Lung (tissue), 12 donors: ENCODE results near the gene INSM2. TPM values are rescaled to one million over a fixed set of nuclear protein-coding genes. Genes with fewer than 3 reads are reported as not detected.

ENCODE experiments used
- ATAC-seq: fragments of 200-7000 bp; cut with Tn5 transposase; one replicate; pipeline ENCODE4 v1.9.1; 2020; ENCODE audit warnings: moderate number of reproducible peaks; ENCODE audit not compliant: insufficient read depth, low FRiP score
- DNase-seq, 3 donors: peaks; one replicate each; pipeline ENCODE4 v3.0.0-alpha.2; 2013 to 2017
- H3K27ac ChIP-seq, 2 donors: one replicate each; pipeline ENCODE4 v1.5.1; 2013; ENCODE audit warnings: mild to moderate bottlenecking in 2 of 2, moderate library complexity in 2 of 2, control low read depth in 1 of 2, inconsistent platforms in 1 of 2, low read depth in 1 of 2, low read length in 1 of 2
- H3K27me3 ChIP-seq, 3 donors: one replicate each; pipeline ENCODE4 v1.5.1; 2013; ENCODE audit warnings: low read length in 2 of 3; ENCODE audit not compliant: control insufficient read depth in 3 of 3, insufficient read depth in 3 of 3
- H3K36me3 ChIP-seq, 4 donors: one replicate each; pipeline ENCODE4 v1.5.1; 2013; ENCODE audit warnings: low read length in 4 of 4, mild to moderate bottlenecking in 1 of 4, moderate library complexity in 1 of 4; ENCODE audit not compliant: control insufficient read depth in 4 of 4, insufficient read depth in 4 of 4
- H3K4me1 ChIP-seq, 5 donors: one replicate each; pipeline ENCODE4 v1.5.1; 2013; ENCODE audit warnings: low read length in 5 of 5, mild to moderate bottlenecking in 2 of 5, moderate library complexity in 1 of 5; ENCODE audit not compliant: control insufficient read depth in 5 of 5, insufficient read depth in 5 of 5
- H3K4me3 ChIP-seq: one replicate; pipeline ENCODE4 v1.5.1; 2013; ENCODE audit warnings: mild to moderate bottlenecking, control low read depth, moderate library complexity
- H3K9ac ChIP-seq, 2 donors: one replicate each; pipeline ENCODE4 v1.5.1; 2013; ENCODE audit warnings: low read length in 2 of 2, control low read depth in 1 of 2; ENCODE audit not compliant: insufficient read depth in 1 of 2
- H3K9me3 ChIP-seq, 4 donors: one replicate each; pipeline ENCODE4 v1.5.1; 2013; ENCODE audit warnings: low read length in 3 of 4, mild to moderate bottlenecking in 1 of 4, moderate library complexity in 1 of 4; ENCODE audit not compliant: control insufficient read depth in 4 of 4, insufficient read depth in 3 of 4
- CTCF ChIP-seq: IDR thresholded peaks from 2 replicates; pipeline ENCODE4 v1.5.1; 2012; ENCODE audit warnings: mild to moderate bottlenecking; ENCODE audit errors: control extremely low read depth, extremely low read depth
- WGBS, 2 donors: extraction: QIAGEN DNeasy Blood & Tissue Kit; methylation state at CpG; one replicate each; pipeline ENCODE4 v1.1.7; 2013; 5-methylcytosine and 5-hydroxymethylcytosine counted together
- polyA plus RNA-seq, 2 donors: library from polyadenylated mRNA; stranded (reverse); fragments of 200-250 nt; gene quantifications; one replicate each; pipeline ENCODE4 v1.2.1, GENCODE V29; 2013
- total RNA-seq, 2 donors: library from RNA; depleted of rRNA in 1 of 2; stranded (reverse); fragments of >200 nt in 1 of 2; gene quantifications; one replicate each; pipeline ENCODE4 v1.2.1, GENCODE V29; 2014 to 2021
- donor health status: control.
- donor health status: control.
- donor health status: Bipolar disorder and iron deficiency.
- donor health status: healthy.
- donor health status: DM: yes; HTN: yes; CAD: no.

INSM2 gene
- total and polyA plus RNA-seq, 4 donors, result 0.02 to 0.17 (median 0.07) TPM

- H3K4me1 ChIP-seq, result peaks cover 0 to 2% (median 0%) of the 10 kb centered on the region in 5 donors
- 87 to 98% methylated on average over 1 of the region's 1 CpG for WGBS, 2 donors
These were observed 22.6 kb downstream of the INSM2 start for GRCh38 chr14:35556548-35556947.

GRCh38 chr14:35557221-35557747 lies 23.3 kb downstream of the INSM2 start:
- Histone ChIP-seq H3K27ac (no peak overlapping the region), H3K4me1 (peaks cover 0 to 2% (median 0%) of the 10 kb centered on the region in 5 donors), H3K4me3 (no peak overlapping the region), H3K36me3 (peaks cover 0 to 3% (median 0%) of the 10 kb centered on the region in 4 donors), H3K27me3 (no peaks in the 10 kb centered on the region), H3K9ac (no peak overlapping the region), H3K9me3 (no peaks in the 10 kb centered on the region)
- TF ChIP-seq CTCF, result no peak
- ATAC-seq (no peak), DNase-seq (no peak)

More at GRCh38 chr14:35556548-35556947, 22.6 kb downstream of the INSM2 start:
- H3K27me3 ChIP-seq, result no peaks in the 10 kb centered on the region
- no peak overlapping the region for H3K9ac ChIP-seq
- ATAC-seq (no peak), DNase-seq (no peak)
- peaks cover 0 to 3% (median 0%) of the 10 kb centered on the region in 4 donors for H3K36me3 ChIP-seq
- H3K27ac ChIP-seq, result no peak overlapping the region
- H3K4me3 ChIP-seq, result no peak overlapping the region
- TF ChIP-seq CTCF, result no peak
- no peaks in the 10 kb centered on the region for H3K9me3 ChIP-seq

DNA sequence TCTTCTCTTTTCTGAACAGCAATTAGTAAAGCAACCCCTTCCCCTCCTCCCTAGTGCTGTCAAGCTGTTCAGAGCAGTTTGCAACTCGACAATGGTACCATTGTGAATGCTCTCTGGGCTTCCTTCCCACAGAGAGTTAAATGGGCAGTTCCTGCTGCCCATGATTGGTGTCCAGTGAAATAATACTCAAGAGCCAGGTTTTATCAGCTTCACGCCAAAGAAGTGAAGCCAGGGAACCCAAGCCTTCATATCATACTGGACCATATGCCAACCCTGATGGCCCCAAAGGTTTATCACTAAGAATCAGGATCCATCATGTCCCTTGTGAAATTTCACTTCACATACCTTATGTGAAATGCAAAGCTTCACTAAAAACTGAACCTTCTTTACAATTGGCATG lies 24.7 kb downstream of the INSM2 start:
- no peak overlapping the region for H3K9ac ChIP-seq
- ATAC-seq (no peak), DNase-seq (no peak)
- H3K4me1 ChIP-seq, result peaks cover 0 to 2% (median 0%) of the 10 kb centered on the region in 5 donors
- WGBS, 2 donors, result 83 to 87% methylated on average over 2 of the region's 2 CpGs
- H3K27me3 ChIP-seq, result no peaks in the 10 kb centered on the region
- H3K27ac ChIP-seq, result no peak overlapping the region
- TF ChIP-seq CTCF, result no peak
- no peak overlapping the region for H3K4me3 ChIP-seq
- H3K9me3 ChIP-seq, result no peaks in the 10 kb centered on the region
- peaks cover 0 to 3% (median 0%) of the 10 kb centered on the region in 4 donors for H3K36me3 ChIP-seq
